WTC11 (cell line): ENCODE measurements around the gene FUBP3. TPM values are rescaled to one million over a fixed set of nuclear protein-coding genes. Genes with fewer than 3 reads are reported as not detected.
A peak's percentile ranks its signal among the peaks of the same experiment; 100 is the strongest.

Source experiments
- ATAC-seq: fragments of 200-7000 bp; cut with Tn5 transposase; 2 replicates; pipeline ENCODE4 v1.10.0; 2021; ENCODE audit warnings: mild to moderate bottlenecking, moderate library complexity
- CTCF ChIA-PET: fragments of 300-600 bp; sonication (Branson Sonifier 250); formaldehyde crosslinking; loops from one replicate; lab custom pipeline; 2021; ENCODE audit warnings: antibody characterized with exemption; lab: Charles Lee
- POLR2A ChIA-PET: fragments of 350-600 bp; sonication (Branson Sonifier 250); formaldehyde crosslinking; loops from one replicate; lab custom pipeline; 2021; ENCODE audit warnings: antibody characterized with exemption; lab: Charles Lee
- DNase-seq: peaks from one replicate; pipeline ENCODE4 v3.0.0; 2021; ENCODE audit warnings: low spot score
- H3K27ac Mint-ChIP-seq: 2 replicates; pipeline ENCODE4 v1.8.0; 2021; ENCODE audit warnings: mixed read lengths
- H3K27me3 Mint-ChIP-seq: 2 replicates; pipeline ENCODE4 v1.8.0; 2021; ENCODE audit warnings: low read depth, mild to moderate bottlenecking, moderate library complexity, mixed read lengths
- H3K36me3 Mint-ChIP-seq: 2 replicates; pipeline ENCODE4 v1.8.0; 2021; ENCODE audit warnings: mixed read lengths
- H3K4me1 Mint-ChIP-seq: 2 replicates; pipeline ENCODE4 v1.8.0; 2022; ENCODE audit warnings: mixed read lengths
- H3K4me3 Mint-ChIP-seq: 2 replicates; pipeline ENCODE4 v1.8.0; 2021; ENCODE audit warnings: mild to moderate bottlenecking, moderate library complexity, mixed read lengths
- H3K9me3 Mint-ChIP-seq: 2 replicates; pipeline ENCODE4 v1.8.0; 2021; ENCODE audit warnings: mixed read lengths
- ATF1 ChIP-seq: sonication (generic); formaldehyde crosslinking; IDR thresholded peaks from 2 replicates; pipeline ENCODE4 v1.8.1; 2023; ENCODE audit warnings: mild to moderate bottlenecking, moderate library complexity, missing genetic modification reagents
- ATF2 ChIP-seq: sonication (generic); formaldehyde crosslinking; IDR thresholded peaks from 2 replicates; pipeline ENCODE4 v1.8.1; 2022; ENCODE audit warnings: low read depth, missing genetic modification reagents, borderline replicate concordance
- CREM ChIP-seq: sonication (generic); formaldehyde crosslinking; IDR thresholded peaks from 2 replicates; pipeline ENCODE4 v1.8.1; 2022; ENCODE audit warnings: mild to moderate bottlenecking, missing genetic modification reagents, moderate library complexity
- ERG ChIP-seq: fragments of 250-450 bp; sonication (Bioruptor Pico); IDR thresholded peaks from 2 replicates; pipeline ENCODE4 v1.8.0; 2021; ENCODE audit warnings: mild to moderate bottlenecking
- ETV6 ChIP-seq: sonication (generic); formaldehyde crosslinking; IDR thresholded peaks from 2 replicates; pipeline ENCODE4 v1.8.1; 2022; ENCODE audit warnings: mild to moderate bottlenecking, missing genetic modification reagents
- FOXJ3 ChIP-seq: sonication (generic); formaldehyde crosslinking; IDR thresholded peaks from 2 replicates; pipeline ENCODE4 v1.9.0; 2021; ENCODE audit warnings: missing genetic modification reagents, mild to moderate bottlenecking, borderline replicate concordance
- GTF2I ChIP-seq: fragments of 250-450 bp; sonication (Bioruptor Pico); conservative IDR thresholded peaks from 2 replicates; pipeline ENCODE4 v1.4.0; 2021; ENCODE audit warnings: mild to moderate bottlenecking
- MLX ChIP-seq: sonication (generic); formaldehyde crosslinking; IDR thresholded peaks from 2 replicates; pipeline ENCODE4 v1.8.1; 2023; ENCODE audit warnings: mild to moderate bottlenecking, missing genetic modification reagents, moderate library complexity
- NFYB ChIP-seq: sonication (generic); formaldehyde crosslinking; conservative IDR thresholded peaks from 2 replicates; pipeline ENCODE4 v1.8.0; 2022; ENCODE audit warnings: low read depth, missing genetic modification reagents
- RELA ChIP-seq: sonication (generic); formaldehyde crosslinking; IDR thresholded peaks from 2 replicates; pipeline ENCODE4 v1.8.1; 2022; ENCODE audit warnings: missing genetic modification reagents, mild to moderate bottlenecking, borderline replicate concordance
- RORB ChIP-seq: fragments of 250-450 bp; sonication (Bioruptor Pico); IDR thresholded peaks from 2 replicates; pipeline ENCODE4 v1.9.0; 2021; ENCODE audit warnings: mild to moderate bottlenecking
- TEAD4 ChIP-seq: sonication (generic); formaldehyde crosslinking; IDR thresholded peaks from 2 replicates; pipeline ENCODE4 v1.8.0; 2022; ENCODE audit warnings: mild to moderate bottlenecking, missing genetic modification reagents
- ZBTB21 ChIP-seq: sonication (generic); formaldehyde crosslinking; IDR thresholded peaks from 2 replicates; pipeline ENCODE4 v1.8.1; 2023; ENCODE audit warnings: mild to moderate bottlenecking, missing genetic modification reagents, borderline replicate concordance
- ZMAT4 ChIP-seq: fragments of 250-450 bp; sonication (Bioruptor Pico); IDR thresholded peaks from 2 replicates; pipeline ENCODE4 v1.9.0; 2021; ENCODE audit warnings: mild to moderate bottlenecking
- ZNF121 ChIP-seq: sonication (generic); formaldehyde crosslinking; IDR thresholded peaks from 2 replicates; pipeline ENCODE4 v1.8.0; 2023; ENCODE audit warnings: missing genetic modification reagents
- ZNF425 ChIP-seq: fragments of 250-450 bp; sonication (Bioruptor Pico); conservative IDR thresholded peaks from 2 replicates; pipeline ENCODE4 v1.9.0; 2021; ENCODE audit warnings: mild to moderate bottlenecking
- total RNA-seq: library from RNA; stranded (reverse); gene quantifications from 3 replicates; pipeline ENCODE4 v1.2.3, GENCODE V29; 2021

FUBP3 gene
- total RNA-seq, 1 experiment from 2014 or later: 83.0 TPM

- TF ChIP-seq RORB: no peak
These were observed 101.7 kb downstream of the FUBP3 start (continued) for GRCh38 chr9:130680836-130681768.

- peaks cover 3% of the 10 kb centered on the region; the same call in 1 of the 2 replicates for H3K36me3 Mint-ChIP-seq
- H3K4me1 Mint-ChIP-seq: peaks cover 2% of the 10 kb centered on the region; the same call in 1 of the 2 replicates
- H3K27ac Mint-ChIP-seq: no peak overlapping the region
- H3K9me3 Mint-ChIP-seq: peaks cover 9% of the 10 kb centered on the region
- CTCF ChIA-PET: interaction anchor here (0.7 to 4.3 kb wide), 22 partner anchors 11 to 234 kb away, joined by 3 to 60 read pairs (median 4); partner anchors contain the start of genes EXOSC2 and PRDM12
- ATAC-seq (peak; percentile 48), DNase-seq (peak; percentile 37)
- H3K4me3 Mint-ChIP-seq: peak overlapping the region; percentile 79
- peaks cover 50% of the 10 kb centered on the region for H3K27me3 Mint-ChIP-seq
- POLR2A ChIA-PET: interaction anchor here (0.9 to 1.3 kb wide), 2 partner anchors 23 to 219 kb away, joined by 3 to 4 read pairs; no protein-coding TSS in a partner anchor
- no peak for TF ChIP-seq TEAD4 (CRISPR knock-in tag)
- no peak for TF ChIP-seq RELA (CRISPR knock-in tag)
- TF ChIP-seq ZBTB21: no peak
- no peak for TF ChIP-seq ERG (CRISPR knock-in tag)
- no peak for TF ChIP-seq ATF1 (CRISPR knock-in tag)
- TF ChIP-seq GTF2I (CRISPR knock-in tag): no peak
- no peak for TF ChIP-seq NFYB (CRISPR knock-in tag)
- TF ChIP-seq ZMAT4 (CRISPR knock-in tag): no peak
- no peak for TF ChIP-seq ATF2 (CRISPR knock-in tag)
- no peak for TF ChIP-seq FOXJ3
- TF ChIP-seq MLX (CRISPR knock-in tag): no peak
- TF ChIP-seq ZNF425 (CRISPR knock-in tag): no peak
- no peak; the same call in 1 of the 2 replicates for TF ChIP-seq ETV6 (CRISPR knock-in tag)
- TF ChIP-seq ZNF121: no peak
- TF ChIP-seq CREM: no peak
- TF ChIP-seq, all 79 proteins: peak for 0
These were observed 102.5 kb downstream of the FUBP3 start for GRCh38 chr9:130681769-130682420.
